ENCODE data around the gene HIC1.

- TF ChIP-seq CTCF (IDR thresholded peaks at IDR 0.05; ENCODE audit: insufficient read depth, low read length, poor library complexity, severe bottlenecking) (no peak), EZH2phosphoT487 (conservative IDR thresholded peaks at IDR 0.05; ENCODE audit: low read length) (no peak)
Measured at GRCh38 chr17:2092253-2092652, 37.4 kb downstream of the HIC1 start.

All from SU-DHL-6 (cell line).